Esophagus muscularis mucosa (tissue), 4 donors: ENCODE results near the gene CAPN10. TPM values are rescaled to one million over a fixed set of nuclear protein-coding genes. Genes with fewer than 3 reads are reported as not detected.

Source experiments
- DNase-seq: peaks from one replicate; pipeline ENCODE4 v3.0.0-alpha.2; 2017; ENCODE audit errors: extremely low spot score
- H3K27ac ChIP-seq, 4 donors: fragments of 200-600 bp; sonication (generic); replicated peaks in 1 of 4; 1 replicate in 3 of 4; 2 replicates in 1 of 4; pipeline ENCODE4 v1.5.1; 2016 to 2019; ENCODE audit warnings: mild to moderate bottlenecking in 1 of 4
- H3K27me3 ChIP-seq, 4 donors: fragments of 200-600 bp; sonication (generic); one replicate each; pipeline versions ENCODE4 v1.5.1 to v1.6.0; 2016 to 2019
- H3K36me3 ChIP-seq, 4 donors: fragments of 200-600 bp; sonication (generic); one replicate each; pipeline ENCODE4 v1.5.1; 2016 to 2019
- H3K4me1 ChIP-seq, 4 donors: fragments of 200-600 bp; sonication (generic); one replicate each; pipeline ENCODE4 v1.5.1; 2016 to 2019
- H3K4me3 ChIP-seq, 4 donors: fragments of 200-600 bp; sonication (generic); 1 replicate in 2 of 4; 2 replicates in 2 of 4; pipeline ENCODE4 v1.5.1; 2016 to 2019; ENCODE audit warnings: mild to moderate bottlenecking in 4 of 4, moderate library complexity in 1 of 4
- H3K9me3 ChIP-seq, 4 donors: fragments of 200-600 bp; sonication (generic); 1 replicate in 3 of 4; 2 replicates in 1 of 4; pipeline ENCODE4 v1.5.1; 2016 to 2019
- CTCF ChIP-seq, 3 experiments: fragments of 200-600 bp in 2 of 3; fragments of 450-650 bp in 1 of 3; sonication (generic) in 2 of 3; IDR thresholded peaks; one replicate each; pipeline ENCODE4 v1.5.1; 2017 to 2019; ENCODE audit warnings: antibody characterized with exemption in 3 of 3, mild to moderate bottlenecking in 2 of 3, moderate library complexity in 1 of 3
- EP300 ChIP-seq: sonication (generic); formaldehyde crosslinking; IDR thresholded peaks from one replicate; pipeline ENCODE4 v1.6.1; 2017; ENCODE audit warnings: antibody characterized with exemption
- POLR2A ChIP-seq: fragments of 450-650 bp; IDR thresholded peaks from one replicate; pipeline ENCODE4 v1.6.1; 2017; ENCODE audit warnings: antibody characterized with exemption, moderate library complexity, mild to moderate bottlenecking, low read depth
- POLR2AphosphoS5 ChIP-seq, 2 donors: sonication (generic); formaldehyde crosslinking; IDR thresholded peaks; one replicate each; pipeline ENCODE4 v1.6.1; 2017; ENCODE audit warnings: antibody characterized with exemption in 2 of 2
- WGBS: methylation state at CpG from one replicate; pipeline ENCODE4 v1.1.5; 2018; 5-methylcytosine and 5-hydroxymethylcytosine counted together
- intact Hi-C: fragments of 100-400 bp; cut with DNase I; formaldehyde crosslinking; loops from one replicate; pipeline ENCODE4 v1.15.1; 2023
- total RNA-seq, 4 donors: library from RNA; depleted of rRNA; stranded (reverse); fragments of >200 nt; gene quantifications; one replicate each; pipeline versions ENCODE4 v1.1.0 to v1.2.1, GENCODE V29; 2016

CAPN10 gene
- total RNA-seq, 4 donors from 2014 or later: 16.7 to 29.2 (median 19.6) TPM

GRCh38 chr2:240577281-240578109, 9.0 kb upstream of the CAPN10 start:
- Histone ChIP-seq H3K36me3 (peaks cover 39 to 70% (median 63%) of the 10 kb centered on the region in 4 donors), H3K27me3 (no peaks in the 10 kb centered on the region), H3K9me3 (peaks cover 0 to 3% (median 0%) of the 10 kb centered on the region in 4 donors), H3K4me1 (peaks cover 16 to 34% (median 25%) of the 10 kb centered on the region in 4 donors), H3K4me3 (no peak overlapping the region), H3K27ac (no peak overlapping the region)
- no peak for DNase-seq
- intact Hi-C loops: no loop called here
- WGBS: 90% methylated on average over 4 of the region's 26 CpGs
- TF ChIP-seq POLR2AphosphoS5 (IDR thresholded peaks at IDR 0.05) (no peak), EP300 (no peak), CTCF (IDR thresholded peaks at IDR 0.05) (no peak), POLR2A (no peak)

- WGBS: 92% methylated on average over 2 of the region's 9 CpGs
- no peak overlapping the region for H3K27ac ChIP-seq
- H3K27me3 ChIP-seq: no peaks in the 10 kb centered on the region
- no peak for DNase-seq
- intact Hi-C loops: no loop called here
- no peak overlapping the region for H3K4me3 ChIP-seq
- peaks cover 38 to 64% (median 58%) of the 10 kb centered on the region in 4 donors for H3K36me3 ChIP-seq
- H3K4me1 ChIP-seq: peaks cover 16 to 39% (median 25%) of the 10 kb centered on the region in 4 donors
- H3K9me3 ChIP-seq: peaks cover 0 to 3% (median 0%) of the 10 kb centered on the region in 4 donors
- TF ChIP-seq CTCF (IDR thresholded peaks at IDR 0.05): no peak
- no peak for TF ChIP-seq POLR2A
- no peak for TF ChIP-seq POLR2AphosphoS5 (IDR thresholded peaks at IDR 0.05)
- TF ChIP-seq EP300: no peak
Observed at GRCh38 chr2:240578110-240578450, 8.5 kb upstream of the CAPN10 start.

- H3K4me1 ChIP-seq: peaks cover 16 to 43% (median 25%) of the 10 kb centered on the region in 4 donors
- DNase-seq: no peak
- no peak overlapping the region for H3K4me3 ChIP-seq
- H3K9me3 ChIP-seq: peaks cover 0 to 3% (median 0%) of the 10 kb centered on the region in 4 donors
- intact Hi-C loops: no loop called here
- 73% methylated on average over 6 of the region's 8 CpGs for WGBS
- H3K36me3 ChIP-seq: peaks cover 35 to 60% (median 54%) of the 10 kb centered on the region in 4 donors
- no peak for TF ChIP-seq CTCF (IDR thresholded peaks at IDR 0.05)
- TF ChIP-seq EP300: no peak
- no peak for TF ChIP-seq POLR2A
- no peak for TF ChIP-seq POLR2AphosphoS5 (IDR thresholded peaks at IDR 0.05)
- peak overlapping the region in 1 of 4 donors; percentile 52 for H3K27ac ChIP-seq
- no peaks in the 10 kb centered on the region for H3K27me3 ChIP-seq
Observed at GRCh38 chr2:240578488-240578887, 8.0 kb upstream of the CAPN10 start.

GRCh38 chr2:240579071-240579762, 7.3 kb upstream of the CAPN10 start:
- no peak for DNase-seq
- H3K27ac ChIP-seq: peak overlapping the region; percentile 27 to 78 (median 46)
- TF ChIP-seq POLR2A: no peak
- no peak for TF ChIP-seq EP300
- TF ChIP-seq POLR2AphosphoS5 (IDR thresholded peaks at IDR 0.05): peak in 1 of 2 donors; percentile 8
- no peak for TF ChIP-seq CTCF (IDR thresholded peaks at IDR 0.05)
- H3K36me3 ChIP-seq: peaks cover 34 to 53% (median 47%) of the 10 kb centered on the region in 4 donors
- peaks cover 20 to 51% (median 32%) of the 10 kb centered on the region in 4 donors for H3K4me1 ChIP-seq
- H3K9me3 ChIP-seq: peaks cover 0 to 3% (median 0%) of the 10 kb centered on the region in 4 donors
- no peaks in the 10 kb centered on the region for H3K27me3 ChIP-seq
- intact Hi-C loops: no loop called here
- WGBS: 94% methylated on average over 9 of the region's 12 CpGs
- no peak overlapping the region for H3K4me3 ChIP-seq
